BLaER1 treated with 17β-estradiol and CSF1 and Interleukin-3, amounts not matched to agents 10 nM and 100 nM (cell line): ENCODE data around the gene ING3.

Experiments
- H3K27ac ChIP-seq, 11 experiments: shearing (Covaris generic); formaldehyde crosslinking; 2 replicates each; pipeline ENCODE4 v1.8.1; 2022
- H3K27me3 ChIP-seq, 11 experiments: shearing (Covaris generic); formaldehyde crosslinking; 2 replicates each; pipeline ENCODE4 v1.8.1; 2022
- H3K36me3 ChIP-seq, 11 experiments: shearing (Covaris generic); formaldehyde crosslinking; 2 replicates each; pipeline ENCODE4 v1.8.1; 2022
- H3K4me1 ChIP-seq, 10 experiments: shearing (Covaris generic); formaldehyde crosslinking; 2 replicates each; pipeline ENCODE4 v1.8.1; 2022
- H3K4me2 ChIP-seq, 11 experiments: shearing (Covaris generic); formaldehyde crosslinking; 2 replicates each; pipeline ENCODE4 v1.8.1; 2022
- H3K4me3 ChIP-seq, 10 experiments: shearing (Covaris generic); formaldehyde crosslinking; 2 replicates each; pipeline ENCODE4 v1.8.1; 2022
- H3K9ac ChIP-seq, 11 experiments: shearing (Covaris generic); formaldehyde crosslinking; 2 replicates each; pipeline ENCODE4 v1.8.1; 2022
- H3K9me3 ChIP-seq, 11 experiments: shearing (Covaris generic); formaldehyde crosslinking; replicated peaks in 1 of 11; 2 replicates each; pipeline ENCODE4 v1.8.1; 2022
- H4K20me1 ChIP-seq, 11 experiments: shearing (Covaris generic); formaldehyde crosslinking; 2 replicates each; pipeline ENCODE4 v1.8.1; 2022
- Cebpa-rat ChIP-seq, 11 experiments: shearing (Covaris generic); IDR thresholded peaks; 2 replicates each; pipeline ENCODE4 v1.8.1; 2022

The ING3 gene

DNA sequence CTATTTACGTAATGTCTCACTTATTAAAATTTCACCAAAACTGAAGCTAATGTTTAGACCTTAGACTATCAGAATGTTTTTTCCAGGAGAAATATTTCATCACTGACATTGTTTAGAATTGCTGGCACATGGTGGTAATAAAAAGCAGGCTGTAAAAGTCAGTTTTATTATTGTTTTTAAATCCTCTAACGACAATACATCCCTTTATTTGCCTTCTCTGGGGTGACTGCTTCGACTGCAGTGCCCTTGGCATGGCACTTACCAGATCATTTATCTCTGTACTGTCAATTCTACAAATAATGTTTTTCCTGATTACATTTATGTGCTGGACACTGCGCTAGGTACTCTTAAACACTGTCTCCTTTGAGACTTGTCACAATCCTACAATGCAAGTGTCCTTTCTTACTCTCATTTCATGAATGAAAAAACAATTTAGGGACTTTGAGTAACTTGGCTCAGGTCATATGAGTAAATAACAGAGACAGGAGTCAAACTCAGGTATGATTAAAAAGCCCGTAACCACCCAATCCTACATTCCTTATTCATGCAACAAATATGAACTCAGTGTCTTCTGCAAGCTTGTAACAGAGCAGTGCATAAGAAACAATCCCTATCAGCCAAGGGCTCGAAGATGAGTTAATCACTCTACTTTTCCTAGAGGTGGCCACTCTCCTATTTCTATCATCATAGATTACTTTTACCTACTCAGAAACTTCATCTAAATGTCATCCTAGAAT lies 5.6 kb upstream of the ING3 start:
- Histone ChIP-seq H3K9ac (0 out of 22 replicates have a peak overlapping the region, but pooled peaks of 1 of the 11 experiments have one; percentile 29), H3K27ac (no peak overlapping the region), H4K20me1 (no peaks in the 10 kb centered on the region), H3K4me1 (peaks cover 6 to 12% (median 9%) of the 10 kb centered on the region in 10 experiments; a peak in 18 of 20 replicates), H3K27me3 (no peaks in the 10 kb centered on the region), H3K36me3 (no peaks in the 10 kb centered on the region), H3K4me3 (no peak overlapping the region), H3K9me3 (no peaks in the 10 kb centered on the region), H3K4me2 (no peak overlapping the region)
- no peak for TF ChIP-seq Cebpa-rat (IDR thresholded peaks at IDR 0.05)

DNA sequence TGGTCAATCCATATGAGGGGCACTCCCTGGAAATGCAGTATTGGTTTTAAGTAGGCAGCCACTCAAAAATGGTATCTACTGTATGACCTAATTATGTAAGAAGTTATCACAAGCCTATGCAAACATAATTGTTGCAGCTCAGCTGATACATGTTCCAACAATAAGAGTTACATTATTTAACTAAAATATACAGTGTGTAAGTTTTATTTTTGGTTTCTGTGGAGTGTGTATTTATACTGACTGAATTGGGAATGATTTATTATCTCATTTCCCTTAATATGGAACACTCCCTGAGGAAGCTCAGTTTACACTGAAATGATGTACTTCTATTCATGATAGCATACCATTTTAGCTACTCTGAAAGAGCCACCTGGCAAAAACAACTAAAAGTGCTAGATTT lies 2.6 kb upstream of the ING3 start:
- H3K27me3 ChIP-seq, result no peaks in the 10 kb centered on the region
- no peak for TF ChIP-seq Cebpa-rat (IDR thresholded peaks at IDR 0.05)
- no peak overlapping the region for H3K27ac ChIP-seq
- H3K9me3 ChIP-seq, result no peaks in the 10 kb centered on the region
- peaks cover 0 to 15% (median 2%) of the 10 kb centered on the region in 11 experiments; a peak in 10 of 22 replicates for H3K36me3 ChIP-seq
- H3K9ac ChIP-seq, result no peak overlapping the region
- peaks cover 0 to 20% (median 13%) of the 10 kb centered on the region in 11 experiments; a peak in 14 of 22 replicates for H4K20me1 ChIP-seq
- no peak overlapping the region for H3K4me3 ChIP-seq
- H3K4me2 ChIP-seq, result no peak overlapping the region
- peaks cover 12 to 25% (median 21%) of the 10 kb centered on the region in 10 experiments for H3K4me1 ChIP-seq

DNA sequence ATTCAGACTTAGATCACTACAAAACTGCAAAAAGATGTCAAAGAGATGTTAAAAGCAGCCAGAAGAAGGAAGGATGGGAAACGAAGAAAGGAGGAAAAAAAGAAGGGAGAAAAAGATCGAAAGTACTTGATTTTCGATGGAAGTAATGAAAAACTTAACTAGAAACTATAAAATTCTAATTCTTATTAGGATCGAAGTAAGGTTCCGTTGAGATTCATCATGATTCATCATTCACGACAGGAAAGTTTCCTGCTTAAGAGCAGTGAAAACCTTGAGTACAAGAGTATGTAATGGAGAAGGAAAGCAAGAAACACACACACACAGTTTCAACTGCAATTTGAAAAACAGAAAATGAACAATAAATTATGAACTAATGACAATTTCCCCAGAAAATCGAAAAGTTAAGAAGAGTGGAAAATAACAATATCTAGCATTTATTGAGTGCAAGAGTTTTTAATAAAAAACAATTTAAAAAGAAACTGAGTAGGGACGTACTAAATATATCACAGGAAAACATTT lies 1.1 kb upstream of the ING3 start:
- Histone ChIP-seq H3K4me1 (peaks cover 12 to 25% (median 19%) of the 10 kb centered on the region in 10 experiments), H3K4me3 (peak overlapping the region; percentile 65 to 84 (median 76); a peak in 19 of 20 replicates), H3K9ac (peak overlapping the region in 4 of 11 experiments; percentile 69 to 98 (median 96); a peak in 5 of 22 replicates), H4K20me1 (peaks cover 0 to 29% (median 13%) of the 10 kb centered on the region in 11 experiments; a peak in 14 of 22 replicates), H3K27me3 (no peaks in the 10 kb centered on the region), H3K9me3 (no peaks in the 10 kb centered on the region), H3K27ac (no peak overlapping the region), H3K36me3 (peaks cover 10 to 29% (median 16%) of the 10 kb centered on the region in 11 experiments; a peak in 21 of 22 replicates), H3K4me2 (peak overlapping the region; percentile 54 to 86 (median 74))
- TF ChIP-seq Cebpa-rat (IDR thresholded peaks at IDR 0.05), result no peak

DNA sequence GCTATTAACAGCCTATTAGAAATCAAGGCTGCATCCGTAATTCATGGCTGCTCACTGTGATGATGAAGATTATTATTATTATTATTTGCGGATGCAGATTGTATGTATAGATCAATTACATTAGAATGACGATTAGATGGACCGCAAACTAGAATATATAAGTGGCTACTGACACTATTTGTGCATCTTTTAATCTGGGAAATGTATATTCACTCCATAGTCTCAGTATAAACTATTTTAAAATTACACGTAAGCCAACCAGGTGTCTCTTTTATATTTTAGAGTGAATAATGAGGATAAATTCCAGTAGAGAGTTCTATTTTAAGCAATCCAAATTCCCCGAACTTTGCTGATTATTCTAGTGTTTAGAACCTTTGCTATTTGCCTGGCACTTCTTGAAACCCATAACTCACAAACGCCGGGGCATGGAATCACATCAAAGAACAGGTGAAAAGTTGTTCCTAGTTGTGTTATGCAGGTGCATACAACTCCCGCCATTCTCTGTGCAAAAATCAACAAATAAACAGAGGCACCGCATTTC lies 509 bp upstream of the ING3 start:
- H3K27ac ChIP-seq, result peak overlapping the region in 9 of 11 experiments; percentile 24 to 99 (median 97); a peak in 15 of 22 replicates
- peak overlapping the region; percentile 54 to 86 (median 74) for H3K4me2 ChIP-seq
- no peak for TF ChIP-seq Cebpa-rat (IDR thresholded peaks at IDR 0.05)
- H3K4me1 ChIP-seq, result peaks cover 12 to 25% (median 19%) of the 10 kb centered on the region in 10 experiments
- peaks cover 0 to 33% (median 13%) of the 10 kb centered on the region in 11 experiments; a peak in 14 of 22 replicates for H4K20me1 ChIP-seq
- peak overlapping the region; percentile 69 to 98 (median 96); a peak in 21 of 22 replicates for H3K9ac ChIP-seq
- H3K9me3 ChIP-seq, result no peaks in the 10 kb centered on the region
- peaks cover 16 to 36% (median 22%) of the 10 kb centered on the region in 11 experiments for H3K36me3 ChIP-seq
- H3K27me3 ChIP-seq, result no peaks in the 10 kb centered on the region
- H3K4me3 ChIP-seq, result peak overlapping the region; percentile 65 to 84 (median 76)

DNA sequence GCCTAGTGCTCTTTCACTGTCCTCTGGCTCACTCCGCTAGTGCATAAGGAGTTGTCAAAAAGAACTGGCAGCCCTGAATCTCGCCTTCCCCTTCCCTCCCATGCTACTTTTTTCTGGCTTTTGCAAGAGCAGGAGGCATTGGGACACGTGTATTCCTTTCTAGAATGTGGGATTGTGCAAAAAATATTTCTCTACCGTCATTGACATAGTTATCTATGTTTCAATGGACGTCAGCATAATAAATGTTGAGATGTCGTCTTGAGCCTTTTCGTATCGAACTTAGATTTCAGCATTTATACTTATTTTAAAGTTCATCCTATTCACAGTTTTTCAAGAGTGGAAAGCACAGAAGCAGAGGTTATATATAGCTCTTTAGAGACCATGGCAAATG lies 727 bp downstream of the ING3 start:
- peak overlapping the region in 10 of 11 experiments; percentile 95 to 99 (median 97); a peak in 20 of 22 replicates for H3K27ac ChIP-seq
- no peak for TF ChIP-seq Cebpa-rat (IDR thresholded peaks at IDR 0.05)

DNA sequence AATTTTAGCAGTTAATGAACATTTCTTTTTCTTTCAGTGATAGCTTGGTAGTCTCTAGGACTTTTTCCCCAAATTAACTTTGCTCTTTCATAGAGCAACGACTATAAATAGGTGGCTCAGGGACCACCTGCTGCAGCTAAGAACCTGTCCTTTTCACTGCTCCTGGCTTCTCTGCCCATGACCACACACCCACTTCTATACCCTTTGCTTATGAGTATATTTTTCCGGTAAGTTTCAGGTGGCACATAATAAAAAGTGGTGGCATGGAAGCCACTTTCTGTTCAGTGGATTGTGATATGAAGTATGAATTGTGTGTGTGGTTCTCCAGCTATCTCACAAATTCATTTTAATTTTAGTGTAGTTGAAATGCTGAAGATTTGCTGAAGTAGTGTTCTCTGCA lies 1.2 kb downstream of the ING3 start:
- H3K27ac ChIP-seq, result peak overlapping the region in 2 of 11 experiments; percentile 95 to 99; a peak in 1 of 22 replicates
- peaks cover 12 to 25% (median 19%) of the 10 kb centered on the region in 10 experiments for H3K4me1 ChIP-seq
- H3K4me2 ChIP-seq, result peak overlapping the region; percentile 78 to 94 (median 89)
- no peak for TF ChIP-seq Cebpa-rat (IDR thresholded peaks at IDR 0.05)
- H3K27me3 ChIP-seq, result no peaks in the 10 kb centered on the region
- peaks cover 0 to 48% (median 13%) of the 10 kb centered on the region in 11 experiments; a peak in 14 of 22 replicates for H4K20me1 ChIP-seq
- peak overlapping the region; percentile 91 to 98 (median 96); a peak in 19 of 22 replicates for H3K9ac ChIP-seq
- H3K4me3 ChIP-seq, result peak overlapping the region; percentile 65 to 84 (median 76)
- peaks cover 34 to 53% (median 38%) of the 10 kb centered on the region in 11 experiments for H3K36me3 ChIP-seq
- no peaks in the 10 kb centered on the region for H3K9me3 ChIP-seq

More for the DNA sequence above, 727 bp downstream of the ING3 start:
- no peaks in the 10 kb centered on the region for H3K27me3 ChIP-seq
- peaks cover 0 to 45% (median 13%) of the 10 kb centered on the region in 11 experiments; a peak in 14 of 22 replicates for H4K20me1 ChIP-seq
- no peaks in the 10 kb centered on the region for H3K9me3 ChIP-seq
- H3K4me3 ChIP-seq, result peak overlapping the region; percentile 65 to 84 (median 76)
- peak overlapping the region; percentile 91 to 98 (median 96) for H3K9ac ChIP-seq
- H3K36me3 ChIP-seq, result peaks cover 28 to 48% (median 34%) of the 10 kb centered on the region in 11 experiments
- H3K4me2 ChIP-seq, result peak overlapping the region; percentile 78 to 94 (median 89)
- peaks cover 12 to 25% (median 19%) of the 10 kb centered on the region in 10 experiments for H3K4me1 ChIP-seq

DNA sequence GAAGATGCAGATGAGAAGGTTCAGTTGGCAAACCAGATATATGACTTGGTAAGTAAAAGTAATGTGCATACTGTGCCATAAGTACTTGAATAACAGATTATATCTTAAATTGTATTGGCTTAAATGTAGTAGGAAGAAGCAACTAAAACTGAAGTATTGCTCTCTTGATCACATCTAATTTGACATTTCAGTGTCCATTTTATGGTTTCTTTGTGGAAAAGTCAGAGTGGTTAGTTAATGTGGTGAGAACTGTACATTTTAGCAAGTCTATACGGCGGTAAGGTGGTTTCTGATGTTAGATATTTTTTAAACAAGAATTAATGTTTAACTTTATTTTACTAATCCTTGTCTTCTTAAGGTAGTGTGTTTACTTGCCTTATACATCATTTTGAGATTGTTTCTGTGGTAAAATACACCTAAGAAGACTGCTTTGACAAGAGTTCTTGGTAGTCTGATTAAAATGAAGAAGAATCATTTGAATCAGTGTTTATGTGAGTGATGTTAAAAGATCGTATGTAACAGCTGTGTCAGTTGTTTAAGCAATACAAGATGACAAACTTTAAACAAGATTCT lies 5.1 kb downstream of the ING3 start:
- Histone ChIP-seq H4K20me1 (peaks cover 0 to 48% (median 13%) of the 10 kb centered on the region in 11 experiments; a peak in 14 of 22 replicates), H3K4me2 (no peak overlapping the region), H3K9ac (no peak overlapping the region), H3K27me3 (no peaks in the 10 kb centered on the region), H3K4me1 (peaks cover 6 to 16% (median 9%) of the 10 kb centered on the region in 10 experiments), H3K9me3 (no peaks in the 10 kb centered on the region), H3K36me3 (peaks cover 54 to 76% (median 63%) of the 10 kb centered on the region in 11 experiments), H3K27ac (no peak overlapping the region), H3K4me3 (no peak overlapping the region)
- TF ChIP-seq Cebpa-rat (IDR thresholded peaks at IDR 0.05), result no peak

DNA sequence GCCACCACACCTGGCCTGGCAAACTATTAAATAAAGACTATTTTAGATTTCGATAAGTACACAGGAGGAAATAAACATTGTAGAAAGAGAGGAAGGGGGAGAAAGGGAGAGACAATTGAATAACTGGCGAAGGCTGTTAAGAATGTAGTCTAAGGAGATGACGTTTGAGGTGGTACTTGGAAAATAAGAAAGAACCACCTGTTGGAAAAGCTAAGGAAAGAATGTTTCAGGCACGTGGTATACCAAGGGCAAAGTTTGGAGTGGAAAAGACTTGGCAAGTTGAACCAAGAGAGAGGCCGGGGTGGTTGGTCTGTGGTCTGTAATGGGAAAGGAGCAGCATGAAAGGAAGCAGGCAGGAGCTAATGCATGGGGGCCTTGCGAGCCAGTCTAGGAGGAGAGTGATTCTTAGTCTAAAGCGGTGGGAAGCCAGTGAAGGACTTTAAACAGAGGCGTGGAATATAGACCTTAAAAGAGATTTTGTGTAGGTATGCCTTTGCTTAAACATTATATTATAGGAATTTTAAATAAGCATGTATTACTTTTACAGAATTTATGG lies 9.4 kb downstream of the ING3 start:
- H3K4me1 ChIP-seq, result no peaks in the 10 kb centered on the region
- H3K9me3 ChIP-seq, result no peaks in the 10 kb centered on the region
- no peaks in the 10 kb centered on the region for H3K27me3 ChIP-seq
- H3K36me3 ChIP-seq, result peaks cover 49 to 84% (median 58%) of the 10 kb centered on the region in 11 experiments
- no peak overlapping the region for H3K9ac ChIP-seq
- no peak overlapping the region for H3K27ac ChIP-seq
- no peak overlapping the region for H3K4me2 ChIP-seq
- H4K20me1 ChIP-seq, result peaks cover 0 to 15% (median 3%) of the 10 kb centered on the region in 11 experiments; a peak in 6 of 22 replicates
- no peak overlapping the region for H3K4me3 ChIP-seq
- no peak for TF ChIP-seq Cebpa-rat (IDR thresholded peaks at IDR 0.05)
